ENCODE results near the gene ARHGEF26. TPM values are rescaled to one million over a fixed set of nuclear protein-coding genes. Genes with fewer than 3 reads are reported as not detected.

The ARHGEF26 gene
- total and polyA plus RNA-seq, 8 donors: 3.9 to 40.6 (median 20.9) TPM

DNA sequence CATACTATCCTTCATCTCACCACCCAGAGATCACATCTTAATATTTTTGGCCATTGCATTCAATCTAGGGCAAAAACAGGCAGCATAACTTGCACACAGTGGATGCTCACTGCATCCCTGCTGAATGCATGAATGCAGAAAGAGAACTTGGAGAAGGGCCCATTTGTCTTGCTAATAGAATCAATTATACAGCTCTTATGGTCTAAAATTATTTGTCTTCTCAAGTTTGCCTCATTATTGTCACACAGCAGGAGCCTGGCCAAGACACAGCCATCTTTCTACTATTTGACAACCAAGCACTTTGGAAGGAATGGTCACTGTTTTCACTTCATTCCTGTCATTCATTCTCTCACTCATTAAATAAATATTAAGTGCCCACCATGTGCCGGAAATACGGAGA, 1.2 kb upstream of the ARHGEF26 start:
- H3K4me1 ChIP-seq: peaks cover 2 to 34% (median 22%) of the 10 kb centered on the region in 4 donors
- no peak for DNase-seq
- TF ChIP-seq, protein P1, sequence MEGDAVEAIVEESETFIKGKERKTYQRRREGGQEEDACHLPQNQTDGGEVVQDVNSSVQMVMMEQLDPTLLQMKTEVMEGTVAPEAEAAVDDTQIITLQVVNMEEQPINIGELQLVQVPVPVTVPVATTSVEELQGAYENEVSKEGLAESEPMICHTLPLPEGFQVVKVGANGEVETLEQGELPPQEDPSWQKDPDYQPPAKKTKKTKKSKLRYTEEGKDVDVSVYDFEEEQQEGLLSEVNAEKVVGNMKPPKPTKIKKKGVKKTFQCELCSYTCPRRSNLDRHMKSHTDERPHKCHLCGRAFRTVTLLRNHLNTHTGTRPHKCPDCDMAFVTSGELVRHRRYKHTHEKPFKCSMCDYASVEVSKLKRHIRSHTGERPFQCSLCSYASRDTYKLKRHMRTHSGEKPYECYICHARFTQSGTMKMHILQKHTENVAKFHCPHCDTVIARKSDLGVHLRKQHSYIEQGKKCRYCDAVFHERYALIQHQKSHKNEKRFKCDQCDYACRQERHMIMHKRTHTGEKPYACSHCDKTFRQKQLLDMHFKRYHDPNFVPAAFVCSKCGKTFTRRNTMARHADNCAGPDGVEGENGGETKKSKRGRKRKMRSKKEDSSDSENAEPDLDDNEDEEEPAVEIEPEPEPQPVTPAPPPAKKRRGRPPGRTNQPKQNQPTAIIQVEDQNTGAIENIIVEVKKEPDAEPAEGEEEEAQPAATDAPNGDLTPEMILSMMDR (IDR thresholded peaks at IDR 0.05): no peak
- TF ChIP-seq POLR2A (IDR thresholded peaks at IDR 0.05): no peak
- TF ChIP-seq POLR2AphosphoS5 (IDR thresholded peaks at IDR 0.05): no peak
- no peak for TF ChIP-seq EP300 (IDR thresholded peaks at IDR 0.05)
- no peaks in the 10 kb centered on the region for H3K36me3 ChIP-seq
- peaks cover 0 to 19% (median 11%) of the 10 kb centered on the region in 3 donors for H3K27me3 ChIP-seq
- no peaks in the 10 kb centered on the region for H3K9me3 ChIP-seq
- H3K4me3 ChIP-seq: peak overlapping the region in 1 of 4 donors; percentile 91
- no peak overlapping the region for H3K27ac ChIP-seq
- 38 to 55% (median 46%) methylated on average over 2 of the region's 2 CpGs for WGBS, 5 donors
- intact Hi-C loops (cut with DNase I; ENCODE audit: low total_unique reads): no loop called here

DNA sequence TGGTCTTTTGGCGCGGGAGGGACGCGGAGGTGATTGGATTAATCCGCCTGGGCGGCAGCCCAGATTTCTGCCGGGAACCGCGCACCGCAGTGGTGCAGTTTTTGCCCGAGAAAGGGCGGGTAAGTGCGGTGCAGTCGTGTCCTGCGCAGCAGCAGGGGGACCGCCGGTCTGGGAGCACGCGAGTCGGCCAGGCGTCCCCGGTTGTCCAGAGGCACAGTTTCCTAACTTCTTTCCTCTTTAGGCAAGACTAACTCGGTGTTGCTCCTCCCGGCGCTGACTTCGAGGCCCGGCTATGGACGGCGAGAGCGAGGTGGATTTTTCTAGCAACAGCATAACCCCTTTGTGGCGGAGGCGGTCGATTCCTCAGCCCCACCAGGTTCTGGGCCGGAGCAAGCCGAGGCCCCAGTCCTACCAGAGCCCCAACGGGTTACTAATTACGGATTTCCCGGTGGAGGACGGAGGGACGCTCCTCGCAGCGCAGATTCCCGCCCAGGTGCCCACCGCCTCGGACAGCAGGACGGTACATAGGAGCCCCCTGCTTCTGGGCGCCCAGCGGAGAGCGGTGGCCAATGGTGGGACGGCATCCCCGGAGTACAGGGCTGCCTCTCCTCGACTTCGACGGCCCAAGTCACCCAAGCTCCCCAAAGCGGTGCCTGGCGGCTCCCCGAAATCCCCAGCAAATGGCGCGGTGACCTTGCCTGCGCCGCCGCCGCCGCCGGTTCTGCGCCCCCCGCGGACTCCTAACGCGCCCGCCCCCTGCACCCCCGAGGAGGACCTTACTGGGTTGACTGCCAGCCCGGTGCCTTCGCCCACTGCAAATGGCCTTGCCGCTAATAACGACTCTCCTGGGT, 736 bp downstream of the ARHGEF26 start:
- WGBS, 5 donors: 0 to 2% (median 2%) methylated on average over 37 to 76 of the region's 76 CpGs
- DNase-seq: peak; percentile 40 to 73

DNA sequence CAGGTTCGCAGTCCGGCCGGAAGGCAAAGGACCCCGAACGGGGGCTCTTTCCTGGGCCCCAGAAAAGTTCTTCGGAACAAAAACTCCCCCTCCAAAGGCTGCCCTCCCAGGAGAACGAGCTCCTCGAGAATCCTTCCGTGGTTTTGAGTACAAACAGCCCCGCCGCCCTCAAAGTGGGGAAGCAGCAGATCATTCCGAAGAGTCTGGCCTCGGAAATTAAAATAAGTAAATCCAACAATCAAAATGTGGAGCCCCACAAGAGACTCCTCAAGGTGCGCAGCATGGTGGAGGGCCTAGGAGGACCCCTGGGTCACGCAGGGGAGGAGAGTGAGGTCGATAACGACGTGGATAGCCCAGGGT, 1.3 kb downstream of the ARHGEF26 start:
- intact Hi-C loops (cut with DNase I; ENCODE audit: low total_unique reads): no loop called here
- H3K9me3 ChIP-seq: no peaks in the 10 kb centered on the region
- H3K36me3 ChIP-seq: peaks cover 0 to 3% (median 0%) of the 10 kb centered on the region in 4 donors
- H3K4me1 ChIP-seq: peaks cover 2 to 54% (median 39%) of the 10 kb centered on the region in 4 donors
- peak overlapping the region; percentile 7 to 83 (median 81) for H3K27ac ChIP-seq
- TF ChIP-seq POLR2AphosphoS5 (IDR thresholded peaks at IDR 0.05): no peak
- TF ChIP-seq EP300 (IDR thresholded peaks at IDR 0.05): no peak
- peaks cover 0 to 19% (median 11%) of the 10 kb centered on the region in 3 donors for H3K27me3 ChIP-seq
- DNase-seq: no peak
- H3K4me3 ChIP-seq: peak overlapping the region; percentile 76 to 91 (median 82)
- 2 to 18% (median 4%) methylated on average over 12 to 18 of the region's 18 CpGs for WGBS, 5 donors

More for the DNA sequence above, 736 bp downstream of the ARHGEF26 start:
- Histone ChIP-seq H3K4me1 (peaks cover 2 to 54% (median 38%) of the 10 kb centered on the region in 4 donors), H3K27me3 (peaks cover 0 to 19% (median 11%) of the 10 kb centered on the region in 3 donors), H3K9me3 (no peaks in the 10 kb centered on the region), H3K27ac (peak overlapping the region; percentile 72 to 83 (median 81)), H3K4me3 (peak overlapping the region; percentile 76 to 91 (median 82)), H3K36me3 (no peaks in the 10 kb centered on the region)
- intact Hi-C loops (cut with DNase I; ENCODE audit: low total_unique reads): no loop called here
- no peak for TF ChIP-seq POLR2A (IDR thresholded peaks at IDR 0.05)
- TF ChIP-seq, protein P1 (IDR thresholded peaks at IDR 0.05): no peak
- no peak for TF ChIP-seq EP300 (IDR thresholded peaks at IDR 0.05)
- TF ChIP-seq POLR2AphosphoS5 (IDR thresholded peaks at IDR 0.05): no peak

DNA sequence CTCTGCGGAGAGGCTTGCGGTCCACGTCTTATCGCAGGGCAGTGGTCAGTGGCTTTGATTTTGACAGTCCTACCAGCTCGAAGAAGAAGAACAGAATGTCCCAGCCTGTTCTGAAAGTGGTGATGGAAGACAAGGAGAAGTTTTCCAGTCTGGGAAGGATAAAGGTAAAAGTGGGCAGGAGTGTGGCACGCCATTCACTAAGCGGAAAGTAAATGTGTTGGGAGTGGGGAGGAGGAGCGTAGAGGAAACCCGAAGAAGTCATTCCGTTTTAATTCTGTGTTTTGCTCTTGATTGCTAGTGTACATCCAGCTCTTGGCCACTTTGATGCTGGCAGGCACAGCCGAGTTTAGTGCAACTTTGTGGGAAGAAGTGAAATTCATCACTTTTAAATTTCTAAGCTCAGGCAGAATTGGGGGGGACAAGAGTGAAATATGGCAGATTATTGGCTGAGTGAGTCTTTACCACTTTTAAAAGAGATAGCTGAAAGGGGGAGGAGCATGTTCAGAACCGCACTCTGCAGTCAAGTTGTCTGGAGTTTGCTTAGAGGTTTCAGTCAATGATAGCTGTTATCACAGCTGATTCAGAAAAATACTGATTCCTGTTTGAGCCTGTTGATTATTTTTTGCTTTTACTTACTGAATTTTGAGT, 1.8 kb downstream of the ARHGEF26 start:
- 5 to 28% (median 9%) methylated on average over 12 of the region's 12 CpGs for WGBS, 5 donors
- Histone ChIP-seq H3K36me3 (peaks cover 0 to 8% (median 3%) of the 10 kb centered on the region in 4 donors), H3K27ac (peak overlapping the region; percentile 7 to 83 (median 81)), H3K9me3 (no peaks in the 10 kb centered on the region), H3K27me3 (peaks cover 0 to 19% (median 11%) of the 10 kb centered on the region in 3 donors), H3K4me3 (peak overlapping the region; percentile 76 to 91 (median 82)), H3K4me1 (peaks cover 2 to 59% (median 40%) of the 10 kb centered on the region in 4 donors)
- peak in 1 of 2 donors; percentile 41 for DNase-seq
- intact Hi-C loops (cut with DNase I; ENCODE audit: low total_unique reads): no loop called here
- no peak for TF ChIP-seq EP300 (IDR thresholded peaks at IDR 0.05)
- peak in 1 of 3 donors; percentile 14 for TF ChIP-seq POLR2AphosphoS5 (IDR thresholded peaks at IDR 0.05)
- no peak for TF ChIP-seq POLR2A (IDR thresholded peaks at IDR 0.05)

DNA sequence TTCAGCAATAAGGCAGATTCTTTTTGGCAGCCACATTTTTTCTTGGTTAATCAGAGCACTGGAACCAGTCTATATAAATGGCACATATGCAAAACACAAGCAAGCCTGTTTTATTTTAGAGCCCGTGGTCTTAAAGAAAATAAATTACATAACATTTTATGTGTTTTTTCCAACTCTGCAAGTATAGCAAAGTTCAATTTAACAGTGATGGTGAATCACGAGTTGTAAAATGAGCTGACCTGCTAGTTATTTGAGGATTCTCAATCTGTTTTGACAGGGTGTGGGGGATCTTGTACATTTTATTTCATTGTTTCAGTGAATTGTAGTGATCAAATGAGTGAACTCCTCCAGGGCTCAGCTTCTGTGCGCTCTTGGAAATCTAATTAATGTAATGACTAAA, 2.7 kb downstream of the ARHGEF26 start:
- no peak for DNase-seq
- Histone ChIP-seq H3K4me1 (peaks cover 2 to 68% (median 44%) of the 10 kb centered on the region in 4 donors), H3K4me3 (peak overlapping the region; percentile 76 to 91 (median 82)), H3K27ac (peak overlapping the region in 1 of 5 donors; percentile 83), H3K36me3 (peaks cover 0 to 14% (median 9%) of the 10 kb centered on the region in 4 donors), H3K27me3 (peaks cover 0 to 19% (median 11%) of the 10 kb centered on the region in 3 donors), H3K9me3 (no peaks in the 10 kb centered on the region)
- intact Hi-C loops (cut with DNase I; ENCODE audit: low total_unique reads): no loop called here
- WGBS, 5 donors: 56 to 75% (median 68%) methylated on average over 3 of the region's 3 CpGs
- TF ChIP-seq POLR2AphosphoS5 (IDR thresholded peaks at IDR 0.05) (no peak), POLR2A (IDR thresholded peaks at IDR 0.05) (no peak), EP300 (IDR thresholded peaks at IDR 0.05) (no peak)
- TF ChIP-seq, protein P1 (IDR thresholded peaks at IDR 0.05): no peak
